Right lobe of liver (tissue), 6 donors: Measurements from ENCODE around the gene NCOA5. TPM values are rescaled to one million over a fixed set of nuclear protein-coding genes. Genes with fewer than 3 reads are reported as not detected.

Experiments used
- ATAC-seq, 4 donors: fragments of 200-7000 bp; cut with Tn5 transposase; one replicate each; pipeline ENCODE4 v1.9.1; 2020; ENCODE audit warnings: mild to moderate bottlenecking in 4 of 4, moderate library complexity in 4 of 4
- DNase-seq, 3 donors: peaks; one replicate each; pipeline ENCODE4 v3.0.0-alpha.2; 2020
- H3K27ac ChIP-seq, 3 donors: fragments of 200-600 bp; one replicate each; pipeline ENCODE4 v1.8.0; 2022
- H3K27me3 ChIP-seq, 2 donors: fragments of 200-600 bp; one replicate each; pipeline ENCODE4 v1.8.0; 2022
- H3K36me3 ChIP-seq, 4 donors: fragments of 200-600 bp; sonication (generic) in 1 of 4; one replicate each; pipeline versions ENCODE4 v1.5.1 to v1.8.0; 2017 to 2022; ENCODE audit warnings: control low read depth in 1 of 4
- H3K4me1 ChIP-seq, 4 donors: fragments of 200-600 bp; sonication (generic) in 1 of 4; one replicate each; pipeline versions ENCODE4 v1.5.1 to v1.8.0; 2017 to 2022; ENCODE audit warnings: control low read depth in 1 of 4
- H3K4me3 ChIP-seq, 3 donors: fragments of 200-600 bp; one replicate each; pipeline ENCODE4 v1.8.0; 2022
- H3K9me3 ChIP-seq, 4 donors: fragments of 200-600 bp; sonication (generic) in 1 of 4; one replicate each; pipeline versions ENCODE4 v1.5.1 to v1.8.0; 2017 to 2022; ENCODE audit warnings: control low read depth in 1 of 4
- CTCF ChIP-seq, 4 donors: fragments of 200-600 bp in 3 of 4; fragments of 450-650 bp in 1 of 4; IDR thresholded peaks; one replicate each; pipeline versions ENCODE4 v1.5.1 to v1.8.0; 2016 to 2022; ENCODE audit warnings: antibody characterized with exemption in 4 of 4, mild to moderate bottlenecking in 2 of 4
- POLR2A ChIP-seq: fragments of 450-650 bp; IDR thresholded peaks from one replicate; pipeline ENCODE4 v1.6.1; 2017; ENCODE audit warnings: antibody characterized with exemption, mild to moderate bottlenecking
- WGBS: methylation state at CpG from one replicate; pipeline ENCODE4 v1.1.6; 2018; ENCODE audit warnings: low coverage, low lambda C conversion rate; ENCODE audit not compliant: insufficient coverage; ENCODE audit errors: missing lambda C conversion rate; 5-methylcytosine and 5-hydroxymethylcytosine counted together
- intact Hi-C, 2 donors: fragments of 100-400 bp; cut with DNase I; formaldehyde crosslinking; loops; one replicate each; pipeline versions ENCODE4 v1.11.2 to v1.14.1; 2022
- long read RNA-seq: library from polyadenylated mRNA; unstranded; transcript quantifications from one replicate; pipeline ENCODE4 v2.0.0, GENCODE V29; 2019
- total RNA-seq, 6 experiments: library from RNA; depleted of rRNA in 2 of 6; stranded (reverse); fragments of >200 nt in 2 of 6; fragmentation: NEBNext Ultra II Directional in 3 of 6; extraction: Animal tissue kit (Norgen Biotek cat#: 25700) in 3 of 6; gene quantifications; one replicate each; pipeline versions ENCODE4 v1.1.0 to v1.2.4, GENCODE V29; 2016 to 2023
- donor health status: DM: no; HTN: yes; CAD: no.
- donor health status: DM: no; HTN: no; CAD: no.
- donor health status: DM: no; HTN: no; CAD: no.
- donor health status: DM: no; HTN: yes; CAD: no.
- donor health status: DM: no; HTN: yes; CAD: no.

NCOA5 gene
- 10 to 100 TPM in 1 of 6 experiments, 1 to 10 TPM in 5; 5.1 to 10.4 (median 8.8) TPM for total RNA-seq
- long read RNA-seq, partial matches to known transcripts, result 0 of 3 reads
- long read RNA-seq, other reads (novel, unspliced or antisense), result 3 of 3 reads

- H3K4me1 ChIP-seq, result peaks cover 0 to 40% (median 11%) of the 10 kb centered on the region in 4 donors
- peak within 1 kb of the TSS; percentile 97 to 99 (median 98) for H3K27ac ChIP-seq
- H3K36me3 ChIP-seq, result no peaks in the 10 kb centered on the region
- H3K9me3 ChIP-seq, result no peaks in the 10 kb centered on the region
- 0% methylated on average over 7 of the region's 100 CpGs for WGBS
- TF ChIP-seq POLR2A (peak; percentile 95), CTCF (IDR thresholded peaks at IDR 0.05) (peak; percentile 6 to 50 (median 33))
- DNase-seq, result peak; percentile 96 to 97 (median 96)
- H3K4me3 ChIP-seq, result peak within 1 kb of the TSS; percentile 79 to 98 (median 87)
- H3K27me3 ChIP-seq, result no peaks in the 10 kb centered on the region
- peak; percentile 90 to 95 (median 94) for ATAC-seq
- intact Hi-C loops, result loop anchor here in 1 of 2 donors (10.0 kb wide), 1 partner anchor 75 kb away; no protein-coding TSS in a partner anchor
Measured at GRCh38 chr20:46089417-46090388, at the start of gene NCOA5. NCOA5 (minus strand) TSS chr20:46089962; CDS start chr20:46079424, 10,538 bp downstream.

- intact Hi-C loops, result loop anchor here in 1 of 2 donors (10.0 kb wide), 1 partner anchor 215 kb away; no protein-coding TSS in a partner anchor
- 48% methylated on average over 4 of the region's 8 CpGs for WGBS
- H3K27me3 ChIP-seq, result no peaks in the 10 kb centered on the region
- ATAC-seq (no peak), DNase-seq (no peak)
- no peaks in the 10 kb centered on the region for H3K36me3 ChIP-seq
- TF ChIP-seq POLR2A (no peak), CTCF (IDR thresholded peaks at IDR 0.05) (no peak)
- no peaks in the 10 kb centered on the region for H3K4me1 ChIP-seq
- H3K27ac ChIP-seq, result no peak overlapping the region
- no peak overlapping the region for H3K4me3 ChIP-seq
- H3K9me3 ChIP-seq, result no peaks in the 10 kb centered on the region
Measured at GRCh38 chr20:46139266-46139889, 49.6 kb upstream of the NCOA5 start.

GRCh38 chr20:46137816-46138215 is 48.1 kb upstream of the NCOA5 start:
- Histone ChIP-seq H3K27me3 (no peaks in the 10 kb centered on the region), H3K9me3 (no peaks in the 10 kb centered on the region), H3K36me3 (no peaks in the 10 kb centered on the region), H3K27ac (no peak overlapping the region), H3K4me3 (no peak overlapping the region), H3K4me1 (no peaks in the 10 kb centered on the region)
- intact Hi-C loops, result loop anchor here in 1 of 2 donors (10.0 kb wide), 1 partner anchor 217 kb away; no protein-coding TSS in a partner anchor
- ATAC-seq (no peak), DNase-seq (no peak)
- TF ChIP-seq CTCF (IDR thresholded peaks at IDR 0.05) (no peak), POLR2A (no peak)
- WGBS, result 53% methylated on average over 3 of the region's 5 CpGs

GRCh38 chr20:46135856-46136633 is 46.3 kb upstream of the NCOA5 start:
- Histone ChIP-seq H3K4me3 (no peak overlapping the region), H3K4me1 (no peaks in the 10 kb centered on the region), H3K27ac (no peak overlapping the region), H3K9me3 (no peaks in the 10 kb centered on the region), H3K36me3 (no peaks in the 10 kb centered on the region), H3K27me3 (no peaks in the 10 kb centered on the region)
- 20% methylated on average over 10 of the region's 12 CpGs for WGBS
- DNase-seq (no peak), ATAC-seq (no peak)
- TF ChIP-seq POLR2A (no peak), CTCF (IDR thresholded peaks at IDR 0.05) (no peak)
- intact Hi-C loops, result loop anchor here in 1 of 2 donors (10.0 kb wide), 1 partner anchor 219 kb away; no protein-coding TSS in a partner anchor
